Kidney (tissue), 14 donors: ENCODE measurements around the gene SYT17. TPM values are rescaled to one million over a fixed set of nuclear protein-coding genes. Genes with fewer than 3 reads are reported as not detected.

Source experiments
- DNase-seq, 5 donors: peaks; one replicate each; pipeline ENCODE4 v3.0.0-alpha.2; 2013 to 2020
- FAIRE-seq: peaks from 2 replicates; lab custom pipeline; 2012; peaks lifted over from hg19 to GRCh38; lab: Jason Lieb, UNC
- H3K27ac ChIP-seq, 2 donors: one replicate each; pipeline ENCODE4 v1.7.0; 2013; ENCODE audit warnings: low read depth in 2 of 2, low read length in 2 of 2, inconsistent platforms in 1 of 2
- H3K27me3 ChIP-seq: one replicate; pipeline ENCODE4 v1.7.1; 2013; ENCODE audit warnings: low read length, inconsistent platforms; ENCODE audit not compliant: control insufficient read depth, insufficient read depth
- H3K36me3 ChIP-seq, 3 donors: one replicate each; pipeline versions ENCODE4 v1.7.0 to v1.7.1; 2013; ENCODE audit warnings: low read length in 3 of 3, control low read depth in 1 of 3, inconsistent platforms in 1 of 3; ENCODE audit not compliant: insufficient read depth in 3 of 3, control insufficient read depth in 2 of 3
- H3K4me1 ChIP-seq, 3 donors: one replicate each; pipeline versions ENCODE4 v1.7.0 to v1.7.1; 2013; ENCODE audit warnings: low read length in 3 of 3, inconsistent platforms in 1 of 3, low read depth in 1 of 3; ENCODE audit not compliant: control insufficient read depth in 2 of 3, insufficient read depth in 2 of 3
- H3K4me3 ChIP-seq, 3 donors: one replicate each; pipeline versions ENCODE4 v1.7.0 to v1.8.1; 2013; ENCODE audit warnings: low read length in 3 of 3, control low read depth in 1 of 3, inconsistent platforms in 1 of 3
- H3K9ac ChIP-seq, 3 donors: one replicate each; pipeline versions ENCODE4 v1.7.0 to v1.7.1; 2013; ENCODE audit warnings: low read length in 3 of 3, control low read depth in 1 of 3, inconsistent platforms in 1 of 3
- H3K9me3 ChIP-seq, 3 donors: one replicate each; pipeline versions ENCODE4 v1.7.0 to v1.7.1; 2013; ENCODE audit warnings: low read length in 3 of 3, control low read depth in 1 of 3, inconsistent platforms in 1 of 3; ENCODE audit not compliant: control insufficient read depth in 2 of 3, insufficient read depth in 1 of 3
- CTCF ChIP-seq: IDR thresholded peaks from 3 replicates; pipeline ENCODE4 v1.5.1; 2012; ENCODE audit warnings: mild to moderate bottlenecking, moderate library complexity, borderline replicate concordance; ENCODE audit not compliant: insufficient read depth; ENCODE audit errors: extremely low read depth
- intact Hi-C: fragments of 100-400 bp; cut with DNase I; formaldehyde crosslinking; loops from one replicate; pipeline ENCODE4 v1.11.1; 2022
- polyA plus RNA-seq: library from polyadenylated mRNA; stranded (reverse); fragments of 350-450 nt; fragmentation: Illumina TruSeq; extraction: RNeasy Lipid Tissue Mini Kit (QIAGEN cat#74804); gene quantifications from one replicate; pipeline ENCODE4 v1.2.3, GENCODE V29; 2014; ENCODE audit warnings: low read depth, low replicate concordance; ENCODE audit not compliant: insufficient read depth
- total RNA-seq: library from RNA; stranded (reverse); fragmentation: NEBNext Ultra II Directional; extraction: Animal tissue kit (Norgen Biotek cat#: 25700); gene quantifications from one replicate; pipeline ENCODE4 v1.2.1, GENCODE V29; 2021
- donor health status: control.
- donor health status: control.
- donor health status: control.
- donor health status: control.
- donor health status: control.
- donor health status: DM: yes; HTN: yes; CAD: no.
- donor health status: Normal renal cell carcinoma (clear cell type).

SYT17 gene
- total and polyA plus RNA-seq, 2 donors from 2014 or later: 5.8 to 8.8 TPM

- Histone ChIP-seq H3K9me3 (no peaks in the 10 kb centered on the region), H3K27ac (no peak overlapping the region), H3K9ac (no peak overlapping the region), H3K27me3 (no peaks in the 10 kb centered on the region), H3K4me3 (no peak overlapping the region), H3K4me1 (no peaks in the 10 kb centered on the region), H3K36me3 (no peaks in the 10 kb centered on the region)
- FAIRE-seq (no peak), DNase-seq (no peak)
- no peak for TF ChIP-seq CTCF
- intact Hi-C loops: loop anchor here (10.0 kb wide), 1 partner anchor 203 kb away; no protein-coding TSS in a partner anchor
These were observed 4.2 kb downstream of the SYT17 start for GRCh38 chr16:19172098-19172780.

GRCh38 chr16:19173059-19173458 lies 5.0 kb downstream of the SYT17 start:
- H3K4me3 ChIP-seq: no peak overlapping the region
- no peak for DNase-seq
- H3K27me3 ChIP-seq: no peaks in the 10 kb centered on the region
- H3K36me3 ChIP-seq: no peaks in the 10 kb centered on the region
- no peak overlapping the region for H3K27ac ChIP-seq
- H3K9me3 ChIP-seq: no peaks in the 10 kb centered on the region
- intact Hi-C loops: loop anchor here (10.0 kb wide), 1 partner anchor 202 kb away; no protein-coding TSS in a partner anchor
- no peak for FAIRE-seq
- no peak overlapping the region for H3K9ac ChIP-seq
- H3K4me1 ChIP-seq: no peaks in the 10 kb centered on the region
- TF ChIP-seq CTCF: no peak

GRCh38 chr16:19173649-19174383 lies 5.8 kb downstream of the SYT17 start:
- Histone ChIP-seq H3K27me3 (no peaks in the 10 kb centered on the region), H3K9me3 (no peaks in the 10 kb centered on the region), H3K27ac (no peak overlapping the region), H3K4me1 (no peaks in the 10 kb centered on the region), H3K36me3 (no peaks in the 10 kb centered on the region), H3K9ac (no peak overlapping the region), H3K4me3 (no peak overlapping the region)
- peak in 1 of 5 donors; percentile 38 for DNase-seq
- TF ChIP-seq CTCF: no peak
- intact Hi-C loops: loop anchor here (10.0 kb wide), 1 partner anchor 201 kb away; no protein-coding TSS in a partner anchor
- no peak for FAIRE-seq
